T-helper 1 cell treated with Interleukin-12 subunit alpha and Interleukin-12 subunit beta and Interleukin-4 antibody, amounts not matched to agents 30 μg/mL and 1 μg/mL, for 36 hours (primary cell): Measurements from ENCODE around the gene YIF1B.
"Not testable (repeated sequence)": the region's sequence is repeated elsewhere in the genome, so short reads cannot be mapped to it uniquely, and the experiment has no call there.

Source experiments
- H3K27ac Mint-ChIP-seq: one replicate; pipeline ENCODE4 v1.8.0; 2021; ENCODE audit warnings: mild to moderate bottlenecking, mixed read lengths
- H3K27me3 Mint-ChIP-seq: one replicate; pipeline ENCODE4 v1.8.0; 2021; ENCODE audit warnings: low read depth, mixed read lengths
- H3K36me3 Mint-ChIP-seq: one replicate; pipeline ENCODE4 v1.8.0; 2021; ENCODE audit warnings: low read depth, mixed read lengths
- H3K4me1 Mint-ChIP-seq: one replicate; pipeline ENCODE4 v1.8.0; 2021; ENCODE audit warnings: low read depth, mixed read lengths
- H3K4me3 Mint-ChIP-seq: one replicate; pipeline ENCODE4 v1.8.0; 2021; ENCODE audit warnings: mild to moderate bottlenecking, moderate library complexity, mixed read lengths
- H3K9me3 Mint-ChIP-seq: one replicate; pipeline ENCODE4 v1.8.0; 2021; ENCODE audit warnings: mixed read lengths

The YIF1B gene

DNA sequence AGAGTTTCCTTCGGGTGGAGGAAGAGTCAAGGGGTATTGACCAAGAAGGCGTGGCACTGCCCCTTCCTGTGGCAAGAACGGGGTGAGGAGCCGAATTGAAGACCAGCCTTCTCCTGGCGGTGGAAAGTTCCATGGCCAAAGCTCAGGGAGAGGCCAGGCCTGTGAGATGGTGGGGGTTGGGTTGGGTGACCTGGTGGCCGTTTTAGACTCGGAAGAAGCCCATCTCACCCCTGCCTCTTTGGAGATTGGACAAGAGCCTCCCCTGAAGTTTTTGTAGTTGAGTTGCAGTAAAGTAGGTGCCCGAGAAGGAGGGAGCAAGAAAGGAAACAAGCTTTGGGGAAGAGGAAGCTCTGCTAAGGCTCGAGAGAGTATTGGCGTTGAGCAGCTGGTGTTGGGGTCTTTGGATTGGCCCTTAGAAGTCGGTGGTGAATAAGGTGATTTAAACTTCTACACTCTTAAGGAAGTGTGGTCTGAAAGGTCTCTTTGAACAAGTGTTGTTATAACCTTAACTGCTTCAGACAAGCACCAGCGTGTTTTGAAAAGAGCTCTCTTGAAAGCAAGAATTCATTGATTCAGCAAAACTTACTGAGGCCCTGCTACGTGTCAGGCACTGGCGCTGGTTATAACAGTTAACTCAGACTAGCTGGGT lies 50.4 kb downstream of the YIF1B start:
- Mint-ChIP-seq H3K4me1 (peaks cover 46% of the 10 kb centered on the region), H3K4me3 (peak overlapping the region; percentile 89), H3K36me3 (peaks cover 3% of the 10 kb centered on the region), H3K27ac (peak overlapping the region; percentile 88), H3K9me3 (no peaks in the 10 kb centered on the region), H3K27me3 (no peaks in the 10 kb centered on the region)

DNA sequence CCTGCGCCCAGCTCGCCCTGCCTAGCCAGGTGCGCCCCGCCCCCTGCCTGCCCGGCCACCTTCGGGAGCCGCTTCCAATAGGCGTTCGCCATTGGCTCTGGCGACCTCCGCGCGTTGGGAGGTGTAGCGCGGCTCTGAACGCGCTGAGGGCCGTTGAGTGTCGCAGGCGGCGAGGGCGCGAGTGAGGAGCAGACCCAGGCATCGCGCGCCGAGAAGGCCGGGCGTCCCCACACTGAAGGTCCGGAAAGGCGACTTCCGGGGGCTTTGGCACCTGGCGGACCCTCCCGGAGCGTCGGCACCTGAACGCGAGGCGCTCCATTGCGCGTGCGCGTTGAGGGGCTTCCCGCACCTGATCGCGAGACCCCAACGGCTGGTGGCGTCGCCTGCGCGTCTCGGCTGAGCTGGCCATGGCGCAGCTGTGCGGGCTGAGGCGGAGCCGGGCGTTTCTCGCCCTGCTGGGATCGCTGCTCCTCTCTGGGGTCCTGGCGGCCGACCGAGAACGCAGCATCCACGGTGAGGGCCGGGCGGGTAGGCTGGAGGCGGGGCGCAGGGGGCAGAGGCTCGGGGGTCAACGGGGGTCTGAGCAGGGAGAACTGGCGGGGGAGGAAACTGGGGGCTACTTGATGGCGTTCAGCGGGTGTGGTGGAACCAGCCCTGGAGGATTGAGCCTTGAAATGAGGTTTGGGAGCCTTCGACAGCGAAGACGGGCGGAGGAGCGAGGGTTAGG lies 51.1 kb downstream of the YIF1B start, which contains the start of gene SPINT2:
TSS of gene SPINT2 (plus strand) at position 88 of the 727 bp plus-strand sequence. CDS start at position 408, 320 bp downstream.
- H3K27me3 Mint-ChIP-seq = no peaks in the 10 kb centered on the region
- H3K9me3 Mint-ChIP-seq = no peaks in the 10 kb centered on the region
- peaks cover 3% of the 10 kb centered on the region for H3K36me3 Mint-ChIP-seq
- H3K27ac Mint-ChIP-seq = peak within 1 kb of the TSS; percentile 97
- peaks cover 41% of the 10 kb centered on the region for H3K4me1 Mint-ChIP-seq
- H3K4me3 Mint-ChIP-seq = peak within 1 kb of the TSS; percentile 89

DNA sequence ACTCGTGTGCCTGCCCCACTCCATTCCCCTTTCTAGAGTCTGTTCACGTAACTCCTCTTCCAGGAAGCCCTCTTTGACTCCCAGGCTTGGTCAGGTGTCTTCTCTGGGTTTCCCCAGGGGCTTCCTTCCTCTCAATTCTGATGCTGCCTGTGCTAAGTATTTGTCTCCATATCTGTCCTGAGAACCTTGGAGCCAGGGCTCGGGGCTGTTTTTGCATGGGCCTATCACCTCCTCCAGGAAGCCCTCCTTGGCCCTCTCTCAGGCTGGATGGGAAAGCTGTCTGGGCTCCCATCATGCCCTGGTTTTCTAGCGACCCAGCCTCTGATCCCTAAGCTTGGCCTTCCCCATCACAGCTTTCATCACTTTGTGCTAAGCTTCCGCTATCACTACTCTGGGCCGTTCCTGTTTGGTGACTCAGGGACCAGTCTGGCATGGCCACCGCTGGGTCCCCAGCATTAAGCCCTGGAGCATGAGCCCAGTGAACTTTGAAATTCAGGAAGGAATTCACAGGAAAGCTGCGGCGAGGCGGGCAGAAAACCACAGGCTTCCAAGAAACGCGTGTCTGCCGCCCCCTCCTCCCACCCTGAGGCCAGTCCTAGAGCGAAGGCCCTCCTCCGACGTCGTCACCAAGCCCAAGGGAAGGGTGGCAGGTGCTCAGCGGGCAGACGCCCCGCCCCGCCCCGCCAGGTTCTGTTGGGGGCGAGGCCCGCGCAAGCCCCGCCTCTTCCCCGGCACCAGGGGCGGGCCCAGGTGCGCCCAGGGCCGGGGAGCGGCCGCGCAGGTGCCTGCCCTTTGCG lies 51.9 kb downstream of the YIF1B start:
- Mint-ChIP-seq H3K27me3 (no peaks in the 10 kb centered on the region), H3K4me3 (peak overlapping the region; percentile 89), H3K4me1 (peaks cover 41% of the 10 kb centered on the region), H3K27ac (peak overlapping the region; percentile 97), H3K36me3 (peaks cover 3% of the 10 kb centered on the region), H3K9me3 (no peaks in the 10 kb centered on the region)

DNA sequence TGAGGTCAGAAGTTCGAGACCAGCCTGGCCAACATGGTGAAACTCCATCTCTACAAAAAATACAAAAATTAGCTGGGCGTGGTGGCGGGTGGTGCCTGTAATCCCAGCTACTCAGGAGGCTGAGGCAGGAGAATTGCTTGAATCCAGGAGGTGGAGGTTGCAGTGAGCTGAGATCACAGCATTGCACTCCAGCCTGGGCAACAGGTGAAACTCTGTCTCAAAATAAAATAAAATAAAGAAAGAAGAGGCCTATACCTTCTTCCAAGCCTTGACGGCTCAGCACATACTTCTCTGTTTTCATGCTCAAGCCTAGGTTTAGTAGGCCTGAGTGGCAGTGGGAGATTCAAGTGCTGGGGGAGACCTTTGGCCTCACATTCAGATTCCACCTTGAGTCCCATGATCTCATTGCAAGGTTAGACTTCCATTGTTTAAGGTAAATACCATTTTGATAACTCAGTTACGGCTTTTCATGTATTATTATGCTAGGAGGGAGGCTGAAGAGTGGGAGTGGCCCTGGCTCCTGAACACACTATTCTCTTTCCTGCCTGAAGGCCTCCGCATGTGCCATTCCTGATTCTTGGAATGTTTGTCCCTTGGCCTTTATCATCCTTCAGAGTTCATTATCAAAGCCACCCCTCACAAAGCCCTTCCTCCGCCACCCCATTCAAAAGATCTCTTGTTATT lies 53.0 kb downstream of the YIF1B start:
- no peaks in the 10 kb centered on the region for H3K9me3 Mint-ChIP-seq
- peaks cover 36% of the 10 kb centered on the region for H3K4me1 Mint-ChIP-seq
- H3K27me3 Mint-ChIP-seq = no peaks in the 10 kb centered on the region
- peaks cover 3% of the 10 kb centered on the region for H3K36me3 Mint-ChIP-seq
- H3K27ac Mint-ChIP-seq = peak overlapping the region; percentile 57
- peak overlapping the region; percentile 18 for H3K4me3 Mint-ChIP-seq

DNA sequence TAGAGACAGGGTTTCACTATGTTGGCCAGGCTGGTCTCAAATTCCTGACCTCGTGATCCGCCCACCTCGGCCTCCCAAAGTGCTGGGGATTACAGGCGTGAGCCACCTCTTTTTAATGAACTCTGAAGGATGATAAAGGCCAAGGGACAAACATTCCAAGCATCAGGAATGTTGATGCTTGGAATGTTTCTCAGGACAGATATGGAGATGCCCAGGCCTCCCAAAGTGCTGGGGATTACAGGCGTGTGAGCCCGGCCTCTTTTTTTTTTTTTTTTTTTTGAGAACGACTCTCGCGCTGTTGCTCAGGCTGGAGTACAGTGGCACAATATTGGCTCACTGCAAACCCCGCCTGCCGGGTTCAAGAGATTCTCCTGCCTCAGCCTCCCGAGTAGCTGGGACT lies 53.8 kb downstream of the YIF1B start:
- H3K36me3 Mint-ChIP-seq, H3K27me3 Mint-ChIP-seq, H3K27ac Mint-ChIP-seq, H3K9me3 Mint-ChIP-seq, H3K4me3 Mint-ChIP-seq: not testable (repeated sequence)
- peaks cover 31% of the 10 kb centered on the region for H3K4me1 Mint-ChIP-seq

DNA sequence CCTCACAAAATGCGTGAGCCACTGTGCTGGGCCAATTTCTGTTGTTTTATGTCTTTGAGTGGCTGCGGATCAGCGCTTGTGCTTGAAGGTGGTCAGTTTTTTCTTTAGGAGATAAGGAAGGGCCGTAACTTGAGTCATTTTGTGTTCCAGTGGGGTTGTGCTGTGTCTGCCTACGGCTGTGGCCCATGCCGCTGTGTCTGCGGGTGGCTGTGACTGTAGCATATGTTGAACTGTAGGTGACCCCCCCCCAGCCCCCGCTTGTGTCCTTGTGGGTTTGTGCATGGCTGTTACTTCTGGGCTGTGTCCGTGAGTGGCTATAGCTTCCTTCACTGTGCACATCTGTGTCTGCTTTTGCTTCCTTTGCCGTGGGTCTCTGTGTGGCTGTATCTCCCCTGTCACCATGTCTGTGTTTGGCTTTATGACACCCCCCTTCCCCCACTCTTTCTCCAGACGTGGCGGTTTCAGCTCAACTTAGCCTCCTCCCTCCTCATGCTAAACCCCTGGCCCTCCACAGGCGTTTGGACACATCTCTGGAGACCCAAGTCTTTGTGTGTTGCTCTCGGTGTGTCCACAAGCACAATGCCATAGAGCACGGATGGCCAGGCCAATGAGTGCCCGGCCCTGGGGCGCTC lies 60.2 kb downstream of the YIF1B start:
- Mint-ChIP-seq H3K27me3 (peaks cover 11% of the 10 kb centered on the region), H3K27ac (peak overlapping the region; percentile 52), H3K36me3 (peaks cover 9% of the 10 kb centered on the region), H3K9me3 (no peaks in the 10 kb centered on the region), H3K4me1 (peaks cover 21% of the 10 kb centered on the region), H3K4me3 (peak overlapping the region; percentile 83)

DNA sequence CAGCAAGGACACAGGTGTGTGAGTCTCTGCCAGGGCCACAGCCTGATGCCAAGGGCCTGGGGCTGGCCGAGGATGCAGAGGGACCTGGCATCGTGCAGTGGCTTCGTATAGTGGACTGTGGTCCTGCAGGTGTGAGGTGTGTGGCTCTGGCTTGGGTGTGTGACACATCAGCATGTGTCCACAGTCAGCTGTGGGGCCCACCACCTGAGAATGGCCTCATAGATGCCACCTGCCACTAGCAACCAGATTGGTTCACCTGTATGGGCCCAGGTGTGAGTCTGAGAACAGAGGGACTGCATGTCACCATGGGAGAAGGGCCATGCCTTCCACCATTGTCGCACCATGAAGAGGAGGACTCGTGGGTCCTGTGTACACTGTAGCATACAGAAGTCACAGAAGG lies 62.0 kb downstream of the YIF1B start:
- peak overlapping the region; percentile 70 for H3K4me3 Mint-ChIP-seq
- peaks cover 21% of the 10 kb centered on the region for H3K4me1 Mint-ChIP-seq
- peaks cover 11% of the 10 kb centered on the region for H3K27me3 Mint-ChIP-seq
- H3K9me3 Mint-ChIP-seq = no peaks in the 10 kb centered on the region
- H3K27ac Mint-ChIP-seq = peak overlapping the region; percentile 74
- H3K36me3 Mint-ChIP-seq = peaks cover 11% of the 10 kb centered on the region
